Fibroblast of peridontal ligament (primary cell): ENCODE data around the gene CHL1.
A peak's percentile ranks its signal among the peaks of the same experiment; 100 is the strongest.
"Not testable (repeated sequence)": the region's sequence is repeated elsewhere in the genome, so short reads cannot be mapped to it uniquely, and the experiment has no call there.

Experiments
- DNase-seq: peaks from one replicate; pipeline ENCODE4 v3.0.0-alpha.2; 2010; ENCODE audit errors: extremely low read depth

CHL1 gene

DNA sequence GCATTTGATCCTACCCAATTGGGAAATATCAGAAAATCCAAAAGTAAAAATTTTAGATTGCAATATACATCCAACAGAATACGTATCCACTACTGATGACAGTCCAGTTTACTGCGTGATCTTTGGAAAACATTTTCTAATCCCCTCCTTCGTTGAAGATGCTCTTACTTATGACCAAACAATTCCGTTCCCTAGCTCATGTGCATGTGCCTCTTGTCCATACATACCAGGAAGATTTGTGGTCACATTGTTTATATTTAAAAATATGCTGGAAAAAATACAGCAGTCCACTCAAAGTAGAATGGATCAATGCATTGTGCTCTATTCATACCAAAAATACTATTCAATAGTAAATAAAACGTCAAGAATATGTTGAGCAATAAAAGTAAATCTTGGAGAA lies 135.3 kb downstream of the CHL1 start:
- peak; percentile 13 for DNase-seq

DNA sequence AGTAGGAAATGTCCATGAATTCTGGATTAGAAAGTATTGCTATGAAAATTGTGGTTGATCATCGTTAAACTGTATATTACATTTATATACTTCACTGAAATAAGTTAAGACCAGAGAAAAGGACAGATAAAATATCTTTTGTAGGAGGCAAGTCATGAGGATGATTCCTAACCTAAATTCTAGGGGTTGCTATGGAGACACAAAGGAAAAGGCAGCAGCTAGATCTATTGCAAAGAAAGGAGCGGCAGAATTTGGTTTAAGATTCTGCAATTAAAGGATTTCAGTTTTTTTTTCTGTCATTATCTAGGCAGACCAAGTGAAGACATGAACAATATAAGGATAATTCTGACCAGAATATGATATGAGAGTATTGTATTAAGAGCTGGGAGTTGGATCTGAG lies 136.1 kb downstream of the CHL1 start:
- DNase-seq, result no peak

DNA sequence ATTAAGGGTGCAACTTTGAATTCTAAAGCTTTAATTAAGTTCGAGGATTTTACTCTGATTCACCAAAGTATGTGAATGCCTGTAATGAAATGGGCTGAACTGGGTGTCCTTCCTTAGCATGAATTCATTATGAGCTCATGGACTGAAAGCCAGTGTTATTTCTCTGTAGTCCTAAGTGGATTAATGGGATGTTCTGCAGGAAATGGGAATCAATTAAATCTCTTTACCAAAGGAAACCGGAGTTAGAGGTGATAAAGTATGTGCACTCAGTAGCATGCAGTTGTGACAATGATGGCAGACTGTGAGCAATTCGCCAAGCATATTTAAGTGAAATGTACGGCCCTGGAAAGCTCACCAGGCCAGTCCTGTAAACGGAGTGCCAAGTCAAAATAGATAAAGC lies 138.7 kb downstream of the CHL1 start:
- DNase-seq, result no peak

DNA sequence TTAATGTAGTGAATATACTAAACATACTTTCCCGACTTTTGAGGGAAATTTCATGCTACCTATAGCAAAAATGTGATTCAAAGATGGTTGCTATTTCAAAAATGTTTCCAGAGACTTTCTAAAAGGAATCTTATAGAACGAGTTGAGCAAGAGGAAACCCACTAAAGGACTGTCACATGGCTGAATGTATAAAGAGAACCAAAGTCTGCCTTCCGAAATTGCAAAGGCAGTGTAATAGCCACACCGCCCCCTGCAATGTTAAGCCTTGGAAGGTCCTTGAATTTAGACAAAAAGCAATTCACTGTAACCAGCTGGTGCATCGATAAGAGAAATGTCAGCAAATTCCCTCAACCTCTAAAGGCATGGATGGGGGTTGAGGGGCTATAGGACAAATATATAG lies 142.8 kb downstream of the CHL1 start:
- DNase-seq, result no peak

DNA sequence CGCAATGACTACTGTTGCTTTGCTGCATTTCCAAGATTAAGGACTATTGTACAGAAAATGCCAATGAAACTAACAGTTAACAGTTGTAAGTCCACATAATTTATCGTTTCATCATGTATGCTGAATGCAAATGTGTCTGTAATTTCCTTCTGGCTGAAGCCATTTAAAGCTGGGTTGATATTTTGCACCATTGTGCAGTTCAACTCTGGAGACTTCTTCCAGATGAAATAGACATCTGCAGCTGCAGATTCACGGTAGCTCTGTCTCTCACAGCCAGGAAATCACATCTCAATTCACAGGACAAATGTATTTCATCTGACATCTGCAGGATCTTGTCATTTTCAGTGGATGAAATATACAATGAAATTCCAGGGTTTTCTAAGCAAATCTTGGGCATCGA lies 145.4 kb downstream of the CHL1 start:
- no peak for DNase-seq

DNA sequence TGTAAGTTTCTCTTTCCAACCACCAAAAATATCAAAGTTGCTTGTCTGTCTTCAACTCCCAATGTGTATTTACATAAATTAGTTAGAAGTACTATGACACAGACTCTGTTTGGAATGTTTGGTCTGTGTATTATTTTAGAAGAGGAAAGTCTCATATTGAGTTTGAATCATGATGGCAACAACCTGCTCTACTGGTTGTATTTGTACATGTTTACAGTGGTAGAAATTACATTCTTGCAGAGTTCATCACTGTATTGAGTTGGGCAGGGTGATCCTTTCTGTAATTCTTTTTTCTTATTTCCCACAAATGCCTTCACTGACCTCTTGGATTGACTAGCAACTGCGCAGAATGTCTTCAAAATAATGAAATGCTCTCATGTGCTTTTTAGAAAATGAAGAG lies 149.6 kb downstream of the CHL1 start:
- DNase-seq, result peak; percentile 61

DNA sequence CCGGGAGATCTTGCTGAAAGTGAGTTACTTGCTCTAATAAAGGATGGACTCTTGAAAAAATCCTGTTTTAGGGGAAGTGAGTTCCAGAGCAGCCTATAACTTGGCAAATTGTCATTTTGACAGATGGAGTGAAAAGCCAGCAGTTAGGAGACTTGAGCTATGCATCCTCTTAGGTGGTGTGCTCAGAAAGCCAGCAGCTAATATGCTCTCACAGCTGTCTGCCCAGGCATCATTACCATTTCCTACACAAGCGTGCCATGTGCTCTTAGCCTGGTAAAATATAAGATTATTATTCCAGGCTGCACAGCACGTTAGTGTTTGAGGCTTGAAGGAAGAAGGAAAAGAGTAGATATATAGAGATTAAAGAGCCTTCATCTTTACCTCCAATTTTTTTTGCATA lies 151.0 kb downstream of the CHL1 start:
- no peak for DNase-seq

DNA sequence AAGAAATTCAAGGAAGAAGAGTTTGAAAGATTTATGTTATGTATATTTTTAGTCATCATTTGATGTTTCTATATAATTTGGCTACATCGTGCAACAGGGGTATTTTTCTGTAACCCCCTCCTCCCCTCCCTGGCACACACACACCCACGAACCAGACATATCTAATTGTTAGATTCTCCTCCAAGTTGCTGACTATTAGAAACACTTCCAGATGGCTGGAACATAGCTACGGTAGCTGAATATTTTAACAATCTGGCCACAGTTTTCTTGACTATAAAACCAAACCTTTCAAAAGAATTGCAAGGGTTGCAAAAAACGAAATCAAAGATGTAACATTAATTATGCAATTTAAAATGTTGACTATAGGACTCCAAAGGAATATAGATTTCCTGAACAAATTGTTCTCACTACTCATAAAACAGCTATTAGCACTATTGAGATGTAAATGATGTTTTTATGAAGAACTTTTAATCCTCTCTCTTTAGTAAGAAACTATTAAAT lies 154.4 kb downstream of the CHL1 start:
- peak; percentile 8 for DNase-seq

DNA sequence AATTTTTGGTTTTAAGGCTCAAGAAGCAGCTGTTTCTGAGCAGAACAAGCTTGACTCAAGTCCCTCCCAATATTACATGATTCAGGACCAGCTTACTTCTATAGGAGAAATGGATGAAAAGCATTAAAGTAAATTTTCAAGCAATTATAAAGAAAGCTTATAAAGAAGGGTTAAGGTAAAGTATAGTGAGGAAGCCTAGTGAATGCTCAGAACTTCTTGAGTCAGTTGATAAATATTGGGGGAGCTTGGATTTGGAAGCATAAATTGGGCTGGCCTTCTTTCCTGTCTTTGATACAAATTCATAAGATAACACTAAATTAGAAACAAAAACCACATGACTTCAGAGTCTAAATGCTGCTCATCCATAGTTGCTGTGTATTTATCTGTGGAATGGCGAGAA lies 156.0 kb downstream of the CHL1 start:
- no peak for DNase-seq

DNA sequence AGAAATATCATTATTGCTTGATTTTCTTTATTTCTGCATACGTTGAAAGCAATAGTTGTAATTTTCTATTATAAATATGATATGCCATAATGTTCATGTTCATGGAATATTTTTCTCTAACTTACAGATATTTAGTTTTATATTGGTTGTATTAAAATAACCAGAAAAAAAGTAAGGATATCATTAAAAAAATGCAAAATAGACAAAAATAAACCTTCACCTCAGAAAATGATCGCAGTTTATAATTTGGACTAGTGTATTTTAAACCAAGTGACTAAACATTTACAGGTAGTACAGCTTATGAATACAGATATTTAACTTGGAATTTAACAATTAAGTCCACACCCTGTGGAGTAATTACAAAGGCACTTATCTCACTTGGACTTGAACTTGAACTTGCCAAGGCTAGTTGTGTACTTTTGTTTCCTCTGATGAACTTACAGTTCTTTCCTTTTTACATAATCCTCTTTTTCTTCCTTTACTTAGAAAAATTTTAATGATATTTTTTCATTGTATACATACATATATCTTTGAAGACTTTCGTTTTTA lies 156.7 kb downstream of the CHL1 start:
- no peak for DNase-seq

DNA sequence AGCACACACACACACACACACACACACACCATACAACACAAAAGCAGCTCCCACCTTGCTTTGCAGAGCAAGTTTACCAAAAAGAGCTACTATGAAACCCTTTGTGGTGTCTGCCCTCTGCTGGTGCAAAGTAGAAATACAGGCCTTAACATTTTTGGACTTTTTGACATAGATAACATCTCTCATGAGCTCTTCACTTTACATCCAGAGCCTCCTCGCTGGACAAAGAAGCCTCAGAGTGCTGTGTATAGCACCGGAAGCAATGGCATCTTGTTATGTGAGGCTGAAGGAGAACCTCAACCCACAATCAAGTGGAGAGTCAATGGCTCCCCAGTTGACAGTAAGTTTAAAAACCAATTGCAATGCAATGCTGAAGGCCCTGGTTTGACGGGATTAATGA lies 157.9 kb downstream of the CHL1 start:
- DNase-seq, result peak; percentile 75

DNA sequence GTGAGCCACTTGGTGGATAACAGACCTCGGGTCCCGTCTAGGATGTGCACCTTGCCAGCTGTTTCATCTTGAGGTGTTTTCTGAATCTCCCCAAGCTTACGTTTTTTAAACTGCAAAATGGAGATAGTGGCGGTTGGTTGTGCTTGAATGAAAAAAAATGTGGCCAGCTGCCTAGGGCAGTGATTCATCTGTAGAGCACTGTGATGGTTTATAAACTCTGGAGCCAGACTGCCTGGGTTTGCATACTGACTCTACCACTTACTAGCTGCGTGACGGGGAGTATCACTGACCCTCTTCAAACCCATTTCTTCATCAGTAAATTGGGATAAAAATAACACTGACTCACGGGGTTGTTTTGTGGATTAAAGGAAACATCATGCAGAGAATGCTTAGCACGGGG lies 159.1 kb downstream of the CHL1 start:
- peak; percentile 92 for DNase-seq

DNA sequence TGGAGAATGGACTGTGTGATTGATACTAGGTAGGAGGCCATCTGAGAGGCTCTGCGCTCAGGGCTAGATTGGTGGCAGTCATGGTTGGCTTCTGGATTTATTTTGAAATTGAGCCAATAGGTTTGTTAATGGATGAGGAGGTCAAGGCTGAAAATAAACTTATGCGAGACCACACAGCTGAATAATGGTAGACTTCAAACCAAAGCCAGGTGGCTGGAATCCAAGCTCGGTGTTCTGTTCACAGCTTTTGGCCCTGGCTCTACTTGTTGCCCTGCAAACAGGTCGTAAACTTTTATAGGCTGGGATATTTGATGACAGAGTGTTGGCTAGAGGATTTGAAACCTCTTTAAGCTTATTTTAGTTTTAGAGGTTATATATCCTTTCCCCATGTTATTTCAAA lies 160.4 kb downstream of the CHL1 start:
- peak; percentile 28 for DNase-seq

DNA sequence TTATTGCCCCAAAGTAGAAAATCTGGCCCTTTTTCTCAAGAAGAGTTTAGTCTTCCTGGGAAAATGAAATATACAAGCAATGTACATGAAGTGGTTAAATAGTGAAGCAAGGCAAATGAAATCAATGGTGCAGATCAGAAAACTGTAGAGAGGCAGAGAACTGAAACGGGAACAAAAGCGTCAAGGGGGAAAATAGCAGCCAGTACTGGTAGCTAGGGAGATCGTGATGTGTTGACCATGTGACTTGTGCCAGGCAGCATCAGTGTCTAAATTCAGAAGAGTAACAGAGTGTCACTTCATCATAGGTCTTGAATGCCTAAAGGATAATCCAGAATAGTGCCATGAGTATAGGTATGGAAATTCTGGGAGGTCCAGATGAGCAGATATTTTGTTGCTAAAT lies 163.1 kb downstream of the CHL1 start:
- DNase-seq, result no peak

DNA sequence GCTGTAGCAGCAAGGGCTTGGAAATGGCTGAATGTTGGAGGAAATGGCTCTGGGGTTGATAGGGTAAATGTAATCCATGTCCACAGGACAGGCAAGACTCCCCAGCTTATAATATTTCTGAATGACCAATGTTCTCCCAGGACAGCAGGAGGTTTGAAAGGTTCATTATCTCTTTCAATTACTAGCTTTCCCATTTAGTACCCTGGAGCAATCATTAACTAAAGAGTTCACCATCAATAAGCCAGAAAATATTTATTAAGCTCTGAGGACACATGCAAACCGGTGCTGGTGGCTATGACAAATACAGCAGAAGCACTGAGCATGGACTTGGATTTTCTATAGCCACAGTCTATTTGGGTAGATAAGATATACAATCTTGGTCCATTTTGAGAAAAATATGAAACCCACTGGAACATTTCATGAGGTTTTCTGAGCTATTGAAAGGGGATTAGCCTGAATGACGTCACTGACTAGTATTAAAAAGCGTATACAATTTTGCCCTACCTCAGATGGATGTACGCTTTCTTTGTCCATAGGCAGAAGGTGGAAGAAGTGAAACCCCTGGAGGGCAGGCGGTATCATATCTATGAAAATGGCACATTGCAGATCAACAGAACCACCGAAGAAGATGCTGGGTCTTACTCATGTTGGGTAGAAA lies 166.2 kb downstream of the CHL1 start:
- no peak for DNase-seq

DNA sequence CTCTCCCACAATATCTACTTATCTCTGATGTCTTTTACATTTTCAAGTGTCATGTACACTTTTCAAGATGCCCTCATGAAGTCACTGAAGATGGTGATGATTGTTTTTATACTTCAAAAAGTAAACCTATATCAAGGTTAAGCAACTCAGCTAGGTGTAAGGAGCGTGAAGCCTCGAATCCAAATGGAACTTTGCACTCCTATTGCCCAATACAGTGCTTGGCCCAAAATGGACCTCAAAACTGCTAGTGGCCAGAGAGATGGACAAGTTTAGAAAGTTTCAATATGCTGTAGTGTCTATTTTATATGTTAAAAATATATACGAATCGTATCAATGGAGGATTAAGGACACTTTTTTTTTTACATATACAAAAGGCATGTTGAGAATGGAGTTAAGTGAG lies 167.7 kb downstream of the CHL1 start:
- no peak for DNase-seq

DNA sequence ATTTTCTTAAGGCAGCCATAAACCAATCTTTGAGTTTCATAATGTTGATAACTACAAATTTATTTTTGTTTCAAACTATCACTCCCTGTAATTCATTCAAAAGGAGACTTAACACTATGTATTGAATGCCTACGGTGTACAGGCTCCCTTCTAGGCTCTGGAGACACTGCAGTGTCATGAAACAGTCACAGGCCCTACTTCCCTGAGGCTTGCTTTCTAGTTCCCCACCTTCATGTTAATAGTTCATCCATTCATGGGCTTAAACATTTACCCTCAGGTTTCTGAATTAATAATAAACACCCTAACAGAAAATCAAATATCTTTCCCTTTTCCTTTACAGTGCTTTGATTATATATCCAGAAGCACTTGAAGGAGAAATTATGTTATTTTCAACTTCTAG lies 168.7 kb downstream of the CHL1 start:
- DNase-seq, result no peak

DNA sequence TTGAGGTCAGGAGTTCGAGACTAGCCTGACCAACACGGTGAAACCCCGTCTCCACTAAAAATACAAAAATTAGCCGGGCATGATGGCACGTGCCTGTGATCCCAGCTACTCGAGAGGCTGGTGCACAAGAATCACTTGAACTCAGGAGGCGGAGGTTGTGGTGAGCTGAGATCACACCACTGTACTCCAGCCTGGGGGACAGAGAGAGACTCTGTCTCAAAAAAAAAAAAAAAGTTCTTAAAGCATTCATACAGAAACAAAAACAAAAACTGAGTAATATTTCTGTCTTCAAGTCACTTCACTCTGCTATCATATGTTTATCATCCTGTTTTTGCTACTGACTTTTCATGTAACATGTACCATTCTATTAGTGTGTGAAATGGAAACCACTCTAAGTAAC lies 169.7 kb downstream of the CHL1 start:
- not testable (repeated sequence) for DNase-seq

DNA sequence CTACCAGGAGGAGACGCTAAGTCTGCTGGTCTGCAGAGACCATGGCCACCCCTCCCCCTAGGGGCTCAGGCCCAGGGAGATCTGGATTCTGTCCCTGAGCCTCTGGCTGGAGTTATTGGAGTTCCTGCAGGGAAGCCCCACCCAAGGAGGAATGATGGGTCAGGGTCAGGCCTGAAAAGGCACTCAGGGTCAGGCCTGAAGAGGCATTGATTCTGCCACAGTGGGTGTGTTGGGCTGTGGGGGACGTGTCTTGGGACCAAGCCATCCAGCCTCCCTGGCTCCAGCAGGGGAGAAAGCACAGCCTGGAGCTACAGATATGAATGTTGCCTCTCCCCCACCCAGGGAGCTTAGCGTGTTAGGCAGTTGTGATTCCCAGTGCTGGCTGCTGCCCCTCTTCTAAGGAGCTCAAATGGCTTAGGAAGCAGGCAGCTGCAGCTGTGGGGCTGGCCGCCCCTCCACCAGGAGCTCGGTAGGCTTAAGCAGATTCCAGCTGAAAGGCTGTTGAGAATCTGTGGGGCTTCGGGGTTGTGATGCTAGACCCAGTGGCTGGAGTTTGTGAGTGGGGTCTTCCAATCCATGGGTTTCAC lies 176.7 kb downstream of the CHL1 start:
- no peak for DNase-seq

DNA sequence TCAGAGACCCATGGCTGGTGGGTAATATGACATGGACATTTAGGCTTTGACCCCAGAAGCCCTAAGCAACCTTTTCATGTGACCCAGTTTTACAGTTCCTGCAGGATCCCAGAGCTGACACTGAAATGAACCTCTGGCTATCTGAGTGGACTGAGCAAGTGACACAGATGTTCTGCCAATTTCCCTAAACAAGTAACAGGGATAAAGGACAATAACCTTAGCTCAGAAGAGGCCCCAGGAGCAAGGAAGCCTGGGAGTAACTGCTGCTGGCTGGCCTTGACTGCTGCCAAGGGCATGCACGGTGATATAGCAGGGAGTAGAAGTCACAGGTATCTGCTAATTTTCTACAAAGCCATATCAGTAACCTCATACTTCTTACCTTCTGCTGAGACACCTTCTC lies 177.9 kb downstream of the CHL1 start:
- no peak for DNase-seq

DNA sequence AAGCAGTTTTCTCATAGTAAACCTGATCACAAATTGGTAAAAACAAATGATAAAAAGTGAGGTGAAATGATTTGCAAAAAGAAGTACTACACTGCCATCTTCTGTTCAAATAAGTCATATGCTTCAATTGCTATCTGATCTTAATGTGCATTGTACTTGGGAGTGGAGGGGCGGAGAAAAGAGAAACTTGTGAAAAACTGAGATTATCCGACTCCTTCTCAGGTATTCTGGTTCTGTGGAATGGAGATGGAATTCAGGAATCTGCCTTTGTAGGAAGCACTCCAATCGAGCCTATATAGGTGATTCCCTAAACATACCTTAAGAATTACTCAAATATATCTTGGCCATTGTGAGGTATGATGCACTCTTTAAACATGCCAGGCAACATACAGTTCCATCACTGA lies 180.6 kb downstream of the CHL1 start:
- DNase-seq, result peak; percentile 65

DNA sequence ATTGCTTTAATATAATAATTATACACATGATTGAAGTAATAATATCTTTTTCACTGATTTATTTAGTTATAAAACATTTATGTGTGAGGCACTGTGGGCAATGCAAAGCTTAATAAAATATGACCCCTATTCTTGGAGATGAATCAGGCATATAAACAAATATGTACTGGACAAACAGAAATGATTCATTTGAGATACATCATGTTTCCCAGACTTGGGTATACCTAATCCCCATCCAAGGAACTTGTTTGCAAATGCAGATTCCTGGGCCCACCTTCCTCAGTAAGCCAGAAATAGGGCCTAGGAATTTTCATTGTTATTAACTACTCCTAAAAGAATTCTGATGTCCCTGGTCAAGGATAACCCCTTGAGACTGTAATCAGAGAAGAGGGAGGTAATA lies 184.2 kb downstream of the CHL1 start:
- DNase-seq, result no peak

DNA sequence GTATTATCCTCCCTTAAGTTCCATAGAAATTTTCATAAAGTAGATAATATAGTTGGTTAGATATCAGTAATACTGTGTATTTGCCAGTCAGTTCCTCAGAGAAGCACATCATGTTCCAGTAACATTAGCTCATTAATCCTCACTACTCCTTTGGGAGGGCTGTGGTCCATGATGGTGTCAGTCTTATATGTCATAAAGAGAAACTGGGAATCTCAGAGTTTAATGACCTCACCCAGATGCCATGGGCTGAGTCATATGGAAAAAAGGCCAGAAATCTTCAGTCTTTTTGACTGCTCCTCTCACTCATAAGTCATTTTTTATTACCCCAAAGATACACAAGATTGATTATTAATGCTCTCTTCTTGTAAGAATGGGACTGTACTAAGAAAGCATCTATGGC lies 188.6 kb downstream of the CHL1 start:
- DNase-seq, result peak; percentile 58

DNA sequence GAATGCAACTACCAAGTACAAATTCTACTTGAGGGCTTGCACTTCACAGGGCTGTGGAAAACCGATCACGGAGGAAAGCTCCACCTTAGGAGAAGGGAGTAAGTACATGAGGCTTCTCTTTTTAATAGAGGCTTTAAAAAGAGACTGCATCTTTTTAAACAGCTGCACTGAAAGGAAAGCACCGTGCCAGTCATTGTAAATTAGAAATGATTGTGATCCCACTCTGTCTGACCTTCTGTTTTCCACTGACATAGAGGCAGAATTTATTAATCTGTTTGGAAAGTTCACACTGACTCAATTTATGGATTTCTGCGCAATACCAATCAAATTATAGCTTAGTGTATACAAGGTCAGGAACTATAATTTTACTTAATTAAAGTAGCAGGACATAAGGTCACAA lies 198.2 kb downstream of the CHL1 start:
- no peak for DNase-seq
